Activated T-cell treated with anti-CD3 and anti-CD28 coated beads, Interleukin-2, amount 50 U/mL, for 4 hours (primary cell): Measurements from ENCODE around the gene UBA6. TPM values are rescaled to one million over a fixed set of nuclear protein-coding genes. Genes with fewer than 3 reads are reported as not detected.
"Not testable (repeated sequence)": the region's sequence is repeated elsewhere in the genome, so short reads cannot be mapped to it uniquely, and the experiment has no call there.

Experiments used
- ATAC-seq, 2 donors: fragments of 200-7000 bp; cut with Tn5 transposase; one replicate each; pipeline ENCODE4 v1.10.0; 2021
- DNase-seq: peaks from one replicate; pipeline ENCODE4 v3.0.0-alpha.2; 2020
- H3K27me3 Mint-ChIP-seq: one replicate; pipeline ENCODE4 v1.8.0; 2021; ENCODE audit warnings: low read depth, mixed read lengths
- H3K36me3 Mint-ChIP-seq: one replicate; pipeline ENCODE4 v1.8.0; 2022; ENCODE audit warnings: mixed read lengths; ENCODE audit not compliant: insufficient read depth
- H3K4me1 Mint-ChIP-seq: one replicate; pipeline ENCODE4 v1.8.0; 2021; ENCODE audit warnings: low read depth, mixed read lengths
- H3K4me3 Mint-ChIP-seq: one replicate; pipeline ENCODE4 v1.8.0; 2021; ENCODE audit warnings: mild to moderate bottlenecking, moderate library complexity, mixed read lengths
- H3K9me3 Mint-ChIP-seq: one replicate; pipeline ENCODE4 v1.8.0; 2021; ENCODE audit warnings: mixed read lengths
- total RNA-seq, 3 donors: library from RNA; stranded (reverse); gene quantifications; one replicate each; pipeline ENCODE4 v1.2.1, GENCODE V29; 2021

UBA6 gene
- total RNA-seq, 3 donors from 2014 or later = 51.1 to 72.5 (median 63.6) TPM

DNA sequence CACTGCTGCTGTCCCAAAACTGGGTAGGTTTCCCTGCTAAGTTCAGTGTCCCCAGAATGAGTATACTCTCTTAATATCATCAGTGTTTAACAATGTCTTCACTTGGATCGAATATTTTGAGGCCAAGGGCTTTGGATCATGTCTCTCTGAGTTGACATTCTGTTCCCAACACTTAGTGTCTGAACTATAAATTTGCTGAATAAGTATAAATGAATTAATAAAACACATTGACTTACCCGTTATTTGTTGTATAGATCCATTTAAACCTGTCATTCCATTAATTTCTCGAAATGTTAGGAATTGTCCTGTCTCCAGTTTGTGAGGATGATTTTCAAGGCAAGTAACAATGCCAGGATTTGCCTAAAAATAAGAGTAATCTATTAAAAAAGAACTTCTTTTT lies 32.6 kb downstream of the UBA6 start:
- no peak for ATAC-seq
- no peak for DNase-seq
- peaks cover 41% of the 10 kb centered on the region for H3K36me3 Mint-ChIP-seq
- H3K27me3 Mint-ChIP-seq = no peaks in the 10 kb centered on the region
- no peaks in the 10 kb centered on the region for H3K9me3 Mint-ChIP-seq
- no peak overlapping the region for H3K4me3 Mint-ChIP-seq
- peaks cover 8% of the 10 kb centered on the region for H3K4me1 Mint-ChIP-seq

DNA sequence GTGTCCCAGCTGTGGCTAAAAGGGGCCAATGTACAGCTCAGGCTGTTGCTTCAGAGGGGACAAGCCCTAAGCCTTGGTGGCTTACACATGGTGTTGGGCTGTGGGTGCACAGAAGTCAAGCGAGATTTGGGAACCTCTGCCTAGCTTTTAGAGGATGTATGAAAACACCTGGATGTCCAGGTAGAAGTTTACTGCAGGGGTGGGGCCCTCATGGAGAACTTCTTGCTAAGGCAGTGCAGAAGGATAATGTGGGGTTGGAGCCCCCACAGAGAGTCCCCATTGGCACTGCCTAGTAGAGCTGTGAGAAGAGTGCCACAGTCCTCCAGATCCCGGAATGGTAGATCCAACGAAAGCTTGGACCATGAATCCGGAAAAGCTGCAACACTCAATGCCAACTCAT lies 40.5 kb downstream of the UBA6 start:
- no peak overlapping the region for H3K4me3 Mint-ChIP-seq
- peaks cover 18% of the 10 kb centered on the region for H3K9me3 Mint-ChIP-seq
- peaks cover 22% of the 10 kb centered on the region for H3K4me1 Mint-ChIP-seq
- DNase-seq (no peak), ATAC-seq (no peak)
- no peaks in the 10 kb centered on the region for H3K27me3 Mint-ChIP-seq
- H3K36me3 Mint-ChIP-seq = peaks cover 58% of the 10 kb centered on the region

- Mint-ChIP-seq H3K4me3 (no peak overlapping the region), H3K4me1 (peaks cover 22% of the 10 kb centered on the region), H3K9me3 (peaks cover 22% of the 10 kb centered on the region), H3K36me3 (peaks cover 67% of the 10 kb centered on the region), H3K27me3 (no peaks in the 10 kb centered on the region)
- DNase-seq (no peak), ATAC-seq (peak in 1 of 2 donors; percentile 42)
These were observed 41.9 kb downstream of the UBA6 start for GRCh38 chr4:67659065-67659464.

GRCh38 chr4:67658302-67658701 lies 42.7 kb downstream of the UBA6 start:
- Mint-ChIP-seq H3K4me3 (no peak overlapping the region), H3K9me3 (peaks cover 22% of the 10 kb centered on the region), H3K36me3 (peaks cover 68% of the 10 kb centered on the region), H3K4me1 (peaks cover 22% of the 10 kb centered on the region), H3K27me3 (no peaks in the 10 kb centered on the region)
- DNase-seq (no peak), ATAC-seq (peak; percentile 72 to 86)

DNA sequence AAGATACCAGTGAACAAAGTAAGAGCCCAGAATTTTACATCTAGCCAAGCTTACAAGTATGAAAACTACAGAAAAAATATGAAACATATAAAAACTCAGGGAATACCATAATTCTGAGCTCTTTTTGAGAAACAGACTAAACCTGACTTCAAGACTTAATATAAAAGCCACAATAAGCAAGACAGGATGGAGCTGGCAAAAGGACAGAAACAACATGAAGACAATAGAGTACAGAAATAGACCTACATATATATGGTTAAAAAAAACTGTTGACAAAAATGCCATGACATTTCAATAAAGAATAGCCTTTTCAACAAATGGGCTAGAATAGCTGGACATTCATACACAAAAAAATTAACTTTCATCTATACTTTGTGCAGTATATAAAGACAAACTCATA lies 49.4 kb downstream of the UBA6 start:
- Mint-ChIP-seq H3K4me1 (peaks cover 2% of the 10 kb centered on the region), H3K9me3 (peaks cover 9% of the 10 kb centered on the region), H3K36me3 (peaks cover 45% of the 10 kb centered on the region), H3K4me3 (no peak overlapping the region), H3K27me3 (no peaks in the 10 kb centered on the region)
- ATAC-seq = no peak
- DNase-seq = no peak

DNA sequence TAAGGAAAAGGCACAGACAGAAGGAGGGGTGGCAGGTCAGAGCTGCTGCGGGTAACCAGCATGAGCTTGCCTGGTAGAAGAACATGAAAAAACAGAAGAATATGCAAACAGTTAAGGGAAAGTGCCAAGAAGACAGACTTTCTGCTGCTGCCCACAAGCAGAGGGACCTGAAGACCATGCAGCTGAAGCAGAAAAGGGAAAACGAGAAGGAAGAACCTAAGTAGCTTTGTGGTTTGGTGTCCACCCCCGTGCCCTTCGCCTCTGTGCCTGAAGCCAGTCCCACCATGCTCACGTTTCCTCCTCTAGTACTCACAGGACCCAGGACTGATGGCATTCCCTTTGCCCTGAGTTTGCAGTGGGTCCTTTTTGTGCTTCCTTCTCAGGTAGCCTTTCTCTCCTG lies 62.8 kb downstream of the UBA6 start:
- DNase-seq (no peak), ATAC-seq (no peak)
- Mint-ChIP-seq H3K27me3 (no peaks in the 10 kb centered on the region), H3K9me3 (no peaks in the 10 kb centered on the region), H3K4me1 (no peaks in the 10 kb centered on the region), H3K36me3 (peaks cover 32% of the 10 kb centered on the region), H3K4me3 (no peak overlapping the region)

- not testable (repeated sequence) for H3K9me3 Mint-ChIP-seq, DNase-seq, H3K27me3 Mint-ChIP-seq, ATAC-seq, H3K4me3 Mint-ChIP-seq, H3K4me1 Mint-ChIP-seq
- peaks cover 30% of the 10 kb centered on the region for H3K36me3 Mint-ChIP-seq
These were observed 64.0 kb downstream of the UBA6 start for GRCh38 chr4:67636978-67637377.

DNA sequence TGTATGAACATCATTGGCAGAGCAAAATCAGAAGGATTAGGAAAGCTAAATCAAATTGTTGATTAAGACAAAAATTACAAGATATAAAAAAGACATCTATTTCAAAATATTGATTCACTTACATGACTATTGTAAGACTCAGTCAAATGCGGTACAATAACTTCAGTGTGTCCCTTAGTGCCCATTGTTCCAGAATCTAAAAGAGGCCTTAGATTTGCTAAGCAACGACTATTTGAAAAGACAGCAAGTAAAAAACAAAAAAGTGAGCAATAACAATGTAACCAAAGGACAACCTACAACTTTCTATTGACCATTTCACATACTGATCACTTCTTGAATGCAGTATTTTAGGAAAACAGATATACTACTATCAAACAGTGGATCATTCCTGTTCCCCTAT lies 65.6 kb downstream of the UBA6 start:
- H3K27me3 Mint-ChIP-seq = no peaks in the 10 kb centered on the region
- DNase-seq (no peak), ATAC-seq (no peak)

GRCh38 chr4:67634741-67635140 lies 66.2 kb downstream of the UBA6 start:
- Mint-ChIP-seq H3K36me3 (peaks cover 30% of the 10 kb centered on the region), H3K27me3 (no peaks in the 10 kb centered on the region), H3K9me3 (no peaks in the 10 kb centered on the region), H3K4me3 (no peak overlapping the region), H3K4me1 (no peaks in the 10 kb centered on the region)
- ATAC-seq = no peak
- no peak for DNase-seq

More for the DNA sequence above, 65.6 kb downstream of the UBA6 start:
- Mint-ChIP-seq H3K4me1 (no peaks in the 10 kb centered on the region), H3K36me3 (peaks cover 30% of the 10 kb centered on the region), H3K9me3 (no peaks in the 10 kb centered on the region), H3K4me3 (no peak overlapping the region)

- ATAC-seq = no peak
- Mint-ChIP-seq H3K4me3 (no peak overlapping the region), H3K4me1 (no peaks in the 10 kb centered on the region)
These were observed 68.5 kb downstream of the UBA6 start for GRCh38 chr4:67632492-67632891.

GRCh38 chr4:67624939-67625338 lies 76.0 kb downstream of the UBA6 start:
- H3K27me3 Mint-ChIP-seq = no peaks in the 10 kb centered on the region
- no peaks in the 10 kb centered on the region for H3K9me3 Mint-ChIP-seq
- H3K4me1 Mint-ChIP-seq = no peaks in the 10 kb centered on the region
- DNase-seq (no peak), ATAC-seq (no peak)
- peaks cover 32% of the 10 kb centered on the region for H3K36me3 Mint-ChIP-seq
- H3K4me3 Mint-ChIP-seq = no peak overlapping the region

More at GRCh38 chr4:67632492-67632891, 68.5 kb downstream of the UBA6 start:
- no peak for DNase-seq
- no peaks in the 10 kb centered on the region for H3K27me3 Mint-ChIP-seq
- H3K9me3 Mint-ChIP-seq = no peaks in the 10 kb centered on the region
- peaks cover 25% of the 10 kb centered on the region for H3K36me3 Mint-ChIP-seq

DNA sequence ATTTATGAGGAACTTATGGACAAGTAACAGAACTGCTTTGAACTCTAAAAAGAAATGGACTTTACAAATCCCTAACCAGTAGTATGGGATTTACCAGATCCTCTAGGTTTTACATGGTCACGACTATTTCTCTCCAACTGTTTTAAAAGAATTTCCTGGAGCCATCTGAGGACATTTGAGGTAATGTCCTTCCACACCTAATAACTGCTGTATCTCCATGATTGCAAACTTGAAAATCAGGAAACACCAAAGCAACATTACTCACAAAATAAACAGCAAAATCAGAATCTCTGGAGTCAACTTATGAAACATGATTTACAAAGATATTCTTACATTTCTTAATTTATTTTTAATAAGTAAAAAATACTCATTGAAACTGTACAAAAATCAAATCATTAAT lies 84.5 kb downstream of the UBA6 start:
- no peak overlapping the region for H3K4me3 Mint-ChIP-seq
- H3K9me3 Mint-ChIP-seq = peaks cover 16% of the 10 kb centered on the region
- H3K36me3 Mint-ChIP-seq = peaks cover 46% of the 10 kb centered on the region

GRCh38 chr4:67615119-67615518 lies 85.8 kb downstream of the UBA6 start:
- H3K4me1 Mint-ChIP-seq = no peaks in the 10 kb centered on the region
- no peaks in the 10 kb centered on the region for H3K27me3 Mint-ChIP-seq
- no peak overlapping the region for H3K4me3 Mint-ChIP-seq
- no peak for DNase-seq
- H3K9me3 Mint-ChIP-seq = peaks cover 17% of the 10 kb centered on the region
- H3K36me3 Mint-ChIP-seq = peaks cover 35% of the 10 kb centered on the region
- ATAC-seq = no peak

More for the DNA sequence above, 84.5 kb downstream of the UBA6 start:
- DNase-seq = no peak
- no peaks in the 10 kb centered on the region for H3K4me1 Mint-ChIP-seq
- ATAC-seq = no peak
- no peaks in the 10 kb centered on the region for H3K27me3 Mint-ChIP-seq

- no peak overlapping the region for H3K4me3 Mint-ChIP-seq
- no peaks in the 10 kb centered on the region for H3K4me1 Mint-ChIP-seq
- H3K36me3 Mint-ChIP-seq = peaks cover 35% of the 10 kb centered on the region
These were observed 86.8 kb downstream of the UBA6 start for GRCh38 chr4:67614186-67614585.

GRCh38 chr4:67608027-67608426 lies 92.9 kb downstream of the UBA6 start:
- DNase-seq (no peak), ATAC-seq (no peak)
- Mint-ChIP-seq H3K9me3 (peaks cover 13% of the 10 kb centered on the region), H3K4me3 (no peak overlapping the region), H3K36me3 (peaks cover 15% of the 10 kb centered on the region), H3K27me3 (no peaks in the 10 kb centered on the region), H3K4me1 (peaks cover 2% of the 10 kb centered on the region)

More at GRCh38 chr4:67614186-67614585, 86.8 kb downstream of the UBA6 start:
- H3K27me3 Mint-ChIP-seq = no peaks in the 10 kb centered on the region
- ATAC-seq = no peak
- peaks cover 25% of the 10 kb centered on the region for H3K9me3 Mint-ChIP-seq
- no peak for DNase-seq

- no peak for DNase-seq
- Mint-ChIP-seq H3K36me3 (peaks cover 25% of the 10 kb centered on the region), H3K4me1 (peaks cover 2% of the 10 kb centered on the region), H3K9me3 (peaks cover 18% of the 10 kb centered on the region), H3K4me3 (no peak overlapping the region), H3K27me3 (no peaks in the 10 kb centered on the region)
- no peak for ATAC-seq
These were observed 96.2 kb downstream of the UBA6 start for GRCh38 chr4:67604749-67605148.
